Kidney epithelial cell (primary cell): Measurements from ENCODE around the gene FSTL4. TPM values are rescaled to one million over a fixed set of nuclear protein-coding genes. Genes with fewer than 3 reads are reported as not detected.

Source experiments
- DNase-seq: peaks from one replicate; pipeline ENCODE4 v3.0.0-alpha.2; 2010; ENCODE audit warnings: low read depth
- H3K27me3 ChIP-seq: 2 replicates; pipeline ENCODE4 v1.6.0; 2011; ENCODE audit warnings: low read length; ENCODE audit not compliant: control insufficient read depth, insufficient read depth
- H3K36me3 ChIP-seq: 2 replicates; pipeline ENCODE4 v1.5.1; 2011; ENCODE audit warnings: low read length; ENCODE audit not compliant: control insufficient read depth, insufficient read depth
- H3K4me3 ChIP-seq: 2 replicates; pipeline ENCODE4 v1.5.1; 2011; ENCODE audit warnings: low read depth, mild to moderate bottlenecking, control low read depth, low read length
- total RNA-seq: library from RNA; depleted of rRNA; stranded (reverse); fragments of >200 nt; gene quantifications from 2 replicates; pipeline ENCODE4 v1.2.3, GENCODE V29; 2015
- TF ChIP-seq, protein P1 (sequence below): IDR thresholded peaks from 2 replicates; pipeline ENCODE4 v1.5.1; 2011; ENCODE audit warnings: mild to moderate bottlenecking, moderate library complexity, low read length, control low read depth, inconsistent platforms; ENCODE audit not compliant: insufficient read depth, poor library complexity, severe bottlenecking

FSTL4 gene
- total RNA-seq, 1 donor from 2014 or later, result not detected

DNA sequence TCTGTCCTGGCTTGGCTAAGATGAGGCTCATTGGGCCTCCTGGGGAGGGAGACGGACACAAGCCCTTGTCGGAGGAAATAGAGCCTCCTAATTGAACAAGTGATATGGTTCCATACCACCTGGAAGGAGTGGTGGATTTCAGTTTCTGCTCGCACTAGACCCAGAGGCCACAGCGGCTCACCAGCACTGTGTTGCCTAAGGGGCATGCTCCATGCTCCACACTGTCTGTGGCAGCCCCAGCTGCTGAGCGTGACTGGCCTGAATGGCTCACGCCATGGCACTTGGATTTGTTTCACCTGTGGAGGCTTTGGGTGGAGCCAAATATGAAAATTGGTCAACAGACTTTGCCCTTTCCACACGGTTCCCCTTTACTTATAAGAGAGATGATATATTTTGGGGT, 379.4 kb downstream of the FSTL4 start:
- TF ChIP-seq, protein P1, sequence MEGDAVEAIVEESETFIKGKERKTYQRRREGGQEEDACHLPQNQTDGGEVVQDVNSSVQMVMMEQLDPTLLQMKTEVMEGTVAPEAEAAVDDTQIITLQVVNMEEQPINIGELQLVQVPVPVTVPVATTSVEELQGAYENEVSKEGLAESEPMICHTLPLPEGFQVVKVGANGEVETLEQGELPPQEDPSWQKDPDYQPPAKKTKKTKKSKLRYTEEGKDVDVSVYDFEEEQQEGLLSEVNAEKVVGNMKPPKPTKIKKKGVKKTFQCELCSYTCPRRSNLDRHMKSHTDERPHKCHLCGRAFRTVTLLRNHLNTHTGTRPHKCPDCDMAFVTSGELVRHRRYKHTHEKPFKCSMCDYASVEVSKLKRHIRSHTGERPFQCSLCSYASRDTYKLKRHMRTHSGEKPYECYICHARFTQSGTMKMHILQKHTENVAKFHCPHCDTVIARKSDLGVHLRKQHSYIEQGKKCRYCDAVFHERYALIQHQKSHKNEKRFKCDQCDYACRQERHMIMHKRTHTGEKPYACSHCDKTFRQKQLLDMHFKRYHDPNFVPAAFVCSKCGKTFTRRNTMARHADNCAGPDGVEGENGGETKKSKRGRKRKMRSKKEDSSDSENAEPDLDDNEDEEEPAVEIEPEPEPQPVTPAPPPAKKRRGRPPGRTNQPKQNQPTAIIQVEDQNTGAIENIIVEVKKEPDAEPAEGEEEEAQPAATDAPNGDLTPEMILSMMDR, result no peak
- no peaks in the 10 kb centered on the region for H3K36me3 ChIP-seq
- no peak overlapping the region for H3K4me3 ChIP-seq
- H3K27me3 ChIP-seq, result no peaks in the 10 kb centered on the region
- no peak for DNase-seq

DNA sequence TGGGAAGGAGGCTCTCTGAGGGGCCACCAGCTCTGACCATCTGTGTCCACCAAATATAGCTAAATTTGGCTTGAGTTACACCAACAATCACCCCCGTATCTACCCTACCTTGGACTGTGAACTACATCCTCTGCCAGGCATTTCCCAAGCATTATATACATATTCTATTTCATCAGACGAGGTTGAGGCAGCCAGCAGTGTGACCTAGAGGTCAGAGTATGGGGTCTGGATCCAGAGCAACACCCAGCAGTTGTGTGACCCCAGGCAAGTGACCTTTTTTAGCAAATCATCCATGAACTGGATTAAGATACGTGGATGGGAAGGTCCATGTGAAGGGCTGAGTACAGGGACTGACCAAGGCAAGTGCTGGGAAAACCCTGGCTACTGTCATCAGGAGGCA, 379.9 kb downstream of the FSTL4 start:
- no peak for DNase-seq
- H3K4me3 ChIP-seq, result no peak overlapping the region
- no peaks in the 10 kb centered on the region for H3K36me3 ChIP-seq
- H3K27me3 ChIP-seq, result no peaks in the 10 kb centered on the region
- TF ChIP-seq, protein P1, result no peak

DNA sequence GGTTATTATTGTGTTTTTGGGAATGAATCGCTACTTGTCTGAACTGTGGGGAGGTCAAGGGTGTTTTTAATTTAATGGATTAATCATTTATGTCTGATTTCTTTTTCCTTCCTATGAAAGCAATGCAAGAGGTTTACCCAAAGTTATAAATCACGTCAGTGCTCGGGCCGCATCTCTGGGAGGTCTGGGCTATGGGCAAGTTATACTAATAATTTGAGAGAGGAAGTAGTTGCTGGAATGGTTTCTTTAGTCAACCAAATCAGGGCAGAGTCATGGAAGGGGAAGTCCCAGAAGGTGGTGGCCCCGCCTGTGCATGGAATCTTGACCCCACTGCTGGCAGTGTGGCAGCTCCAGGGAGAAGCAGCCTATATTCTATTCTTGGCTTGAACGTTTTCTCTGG, 380.3 kb downstream of the FSTL4 start:
- TF ChIP-seq, protein P1, result no peak
- H3K4me3 ChIP-seq, result no peak overlapping the region
- DNase-seq, result no peak
- no peaks in the 10 kb centered on the region for H3K36me3 ChIP-seq
- no peaks in the 10 kb centered on the region for H3K27me3 ChIP-seq

DNA sequence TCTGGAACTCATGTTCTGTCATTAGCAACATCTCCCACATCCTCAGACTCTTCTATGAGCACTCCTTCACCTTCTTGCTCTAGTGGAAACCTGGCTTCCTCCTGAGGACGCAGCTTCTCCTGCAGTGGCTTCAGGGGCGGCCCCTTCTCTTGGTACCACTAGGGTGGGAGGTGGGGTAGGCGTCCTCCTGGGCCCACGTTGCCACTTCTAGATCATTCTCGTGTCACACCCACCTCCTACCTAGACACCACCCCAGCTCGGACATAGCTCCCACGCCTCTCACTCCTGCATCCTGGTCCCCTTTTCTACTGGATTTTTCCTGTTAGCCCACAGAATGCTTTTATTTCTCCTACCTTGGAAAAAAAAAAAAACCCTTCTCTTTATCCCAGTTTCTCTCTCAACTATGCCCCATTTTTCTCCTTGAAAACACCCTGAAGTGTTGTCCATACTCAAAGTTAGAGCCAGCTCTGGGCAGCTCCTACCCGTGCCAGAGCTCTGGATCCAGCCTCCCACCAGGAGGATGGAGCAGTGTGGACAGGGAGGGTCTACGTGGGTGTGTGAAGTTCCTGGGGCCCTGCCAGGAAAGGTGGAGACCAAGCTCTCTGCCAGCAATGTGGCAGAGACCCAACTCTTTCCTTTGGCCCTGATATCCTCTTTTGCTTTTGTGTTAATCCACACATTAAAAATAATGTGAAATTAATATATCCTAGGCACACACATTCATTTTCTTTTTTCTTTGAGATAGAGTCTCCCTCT, 381.3 kb downstream of the FSTL4 start:
- Histone ChIP-seq H3K27me3 (no peaks in the 10 kb centered on the region), H3K4me3 (no peak overlapping the region), H3K36me3 (no peaks in the 10 kb centered on the region)
- DNase-seq, result no peak
- TF ChIP-seq, protein P1, result no peak

DNA sequence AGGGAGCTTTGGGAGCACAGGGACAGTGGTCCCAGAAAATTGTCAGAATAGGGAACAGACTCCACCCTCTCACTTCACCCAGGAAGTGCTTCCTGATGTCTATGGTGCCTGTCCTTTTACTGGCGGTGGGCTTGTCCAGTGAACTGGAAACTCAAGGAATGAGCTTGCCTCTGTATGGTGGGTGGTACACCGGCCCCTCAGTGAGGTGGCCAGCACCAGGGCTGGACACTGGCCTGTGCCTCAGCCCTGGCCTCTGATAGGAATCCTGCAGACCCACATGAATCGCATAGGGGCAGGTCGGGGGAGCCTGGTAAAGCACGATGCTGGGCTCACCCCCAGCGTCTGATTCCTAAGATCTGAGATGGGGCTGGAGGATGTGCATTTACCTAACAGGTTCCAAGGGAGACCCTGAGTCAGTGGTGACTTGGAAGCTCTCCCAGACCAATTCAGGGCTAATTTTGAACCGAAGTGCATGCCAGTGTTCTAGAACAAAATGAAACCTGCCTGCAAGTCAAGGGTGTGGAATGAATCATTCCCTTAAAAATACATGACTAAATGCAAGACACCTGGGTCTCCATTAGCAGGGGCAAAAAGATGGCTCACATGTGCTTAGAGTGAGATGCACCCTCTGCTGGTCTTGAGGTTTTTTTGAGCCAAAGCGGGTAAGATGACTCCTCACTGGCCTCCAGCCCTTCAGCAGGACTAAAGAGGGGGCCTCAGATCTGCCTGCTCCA, 382.2 kb downstream of the FSTL4 start:
- no peak overlapping the region for H3K4me3 ChIP-seq
- no peak for DNase-seq
- no peaks in the 10 kb centered on the region for H3K27me3 ChIP-seq
- TF ChIP-seq, protein P1, result no peak
- no peaks in the 10 kb centered on the region for H3K36me3 ChIP-seq
